H4 (cell line): ENCODE data around the gene EPHA6. TPM values are rescaled to one million over a fixed set of nuclear protein-coding genes. Genes with fewer than 3 reads are reported as not detected.

Experiments used
- DNase-seq: peaks from one replicate; pipeline ENCODE4 v3.0.0-alpha.2; 2015; ENCODE audit warnings: low spot score
- total RNA-seq: library from RNA; depleted of rRNA; stranded (reverse); fragments of >200 nt; shearing (Covaris generic); gene quantifications from 2 replicates; pipeline ENCODE4 v1.2.3, GENCODE V29; 2014

The EPHA6 gene
- total RNA-seq, 1 experiment from 2014 or later: 7.7 TPM

DNA sequence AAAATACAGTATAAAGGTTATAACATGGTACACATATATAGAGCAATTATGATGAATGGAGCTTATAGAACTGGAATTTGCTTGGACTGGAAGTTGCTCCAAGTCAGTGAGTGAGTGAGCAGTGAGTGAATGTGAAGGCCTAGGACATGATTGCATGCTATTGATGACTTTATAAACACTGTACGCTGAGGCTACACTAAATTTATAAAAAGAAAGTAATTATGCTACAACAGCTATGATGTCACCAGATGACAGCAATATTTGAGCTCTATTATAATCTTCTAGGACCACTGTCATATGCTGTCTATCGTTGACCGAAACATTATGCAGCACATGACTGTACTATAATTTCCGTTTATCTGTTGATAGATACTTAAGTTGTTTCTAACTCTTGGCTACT lies 463.3 kb downstream of the EPHA6 start:
- no peak for DNase-seq

DNA sequence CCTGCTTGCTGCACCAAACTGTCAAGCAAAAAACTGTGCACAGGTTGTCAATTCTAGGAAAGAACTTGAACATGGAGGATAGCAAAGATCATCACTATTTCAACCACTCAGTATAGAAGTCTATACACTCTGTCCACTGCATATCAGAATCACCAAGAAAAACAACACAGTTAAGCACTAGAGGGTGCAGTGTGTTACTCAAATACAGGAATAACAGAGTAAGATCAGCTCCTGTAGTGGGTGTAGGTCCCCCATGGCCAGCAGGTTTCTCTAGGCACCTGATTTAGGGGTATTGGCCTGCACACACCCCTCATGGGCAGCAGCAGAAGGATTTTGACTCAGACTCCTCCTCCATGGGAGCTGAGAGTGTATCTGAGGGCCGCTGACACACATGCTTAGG lies 464.1 kb downstream of the EPHA6 start:
- DNase-seq: no peak

DNA sequence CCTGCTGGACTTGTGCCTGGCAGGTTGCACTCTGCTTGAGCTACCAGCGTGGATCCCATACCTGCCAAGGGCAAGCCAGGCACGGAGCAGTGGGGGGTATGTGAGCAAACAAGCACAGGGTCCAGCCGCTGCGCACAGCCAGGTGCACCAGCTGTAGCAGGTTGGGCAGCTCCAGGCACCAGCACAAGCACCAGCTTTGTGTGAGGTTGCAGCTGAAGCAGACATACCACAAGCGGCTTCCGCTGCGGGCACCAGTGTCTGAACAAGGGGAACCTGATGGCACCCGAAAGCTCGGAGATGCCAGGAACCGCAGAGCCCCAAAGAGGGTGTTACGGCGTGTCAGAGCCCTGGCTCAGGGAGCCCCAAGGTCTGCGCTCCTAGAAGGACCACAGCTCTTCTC lies 477.5 kb downstream of the EPHA6 start:
- DNase-seq: no peak

DNA sequence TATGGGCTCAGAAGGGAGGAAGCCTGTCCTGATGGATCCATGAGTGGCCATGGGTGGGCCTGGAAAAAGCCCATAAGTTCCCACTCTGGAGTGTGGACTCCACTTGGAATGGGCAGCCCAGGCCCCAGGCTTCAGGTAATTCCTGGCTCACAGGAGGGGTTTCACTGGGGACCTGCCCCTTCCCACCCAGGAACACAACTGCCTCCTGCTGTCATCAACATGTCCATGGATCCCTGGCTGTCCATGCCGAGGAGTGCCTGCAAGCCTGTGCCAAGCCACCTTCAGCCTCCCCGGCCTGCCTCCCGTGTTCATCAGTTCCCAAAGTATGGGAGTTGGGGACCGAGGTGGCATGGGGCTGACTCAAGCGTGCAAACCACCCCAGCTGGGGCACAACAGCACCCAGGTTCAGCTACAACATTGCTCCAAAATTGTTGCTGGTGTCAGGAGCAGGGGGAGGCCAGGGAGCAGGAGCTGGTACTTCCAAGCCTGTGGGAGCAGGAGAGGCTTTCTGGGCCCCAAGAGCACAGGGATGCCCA lies 479.3 kb downstream of the EPHA6 start:
- no peak for DNase-seq

DNA sequence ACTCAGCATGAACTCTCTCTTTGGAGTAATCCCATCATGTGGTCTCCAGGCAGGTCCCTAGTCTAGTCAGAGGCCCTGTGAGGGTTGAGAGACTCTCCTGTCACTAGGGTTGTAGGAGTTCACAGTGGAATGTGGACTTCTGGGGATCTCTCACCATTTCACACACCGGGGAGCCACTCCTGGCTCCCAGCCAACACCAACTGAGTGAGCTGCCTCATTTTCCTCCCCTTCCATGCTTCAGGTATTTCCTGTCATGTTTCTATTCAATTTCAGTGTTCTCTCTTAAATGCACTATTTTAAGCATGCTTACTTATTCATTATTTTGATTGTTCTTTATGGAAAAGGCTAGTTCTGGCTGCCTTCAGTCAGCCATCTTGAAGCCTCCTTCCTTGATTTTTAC lies 482.6 kb downstream of the EPHA6 start:
- no peak for DNase-seq

DNA sequence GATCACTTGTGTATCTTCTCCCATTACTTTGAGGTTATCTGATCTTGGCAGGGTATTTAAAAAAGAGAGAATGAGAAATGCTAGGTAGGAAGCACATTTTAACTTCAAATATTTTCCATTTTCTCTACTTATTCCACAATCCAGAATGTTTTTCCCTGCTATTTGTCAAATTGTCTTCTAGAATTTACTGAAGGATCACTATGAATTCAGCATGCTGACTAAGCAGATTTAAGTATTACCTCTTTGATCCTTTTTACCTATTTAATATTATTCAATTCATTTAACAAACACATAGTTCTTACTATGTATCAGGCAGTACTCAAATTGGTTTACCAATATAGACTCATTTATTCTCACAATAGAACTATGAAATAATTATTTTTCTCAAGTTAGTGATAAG lies 486.7 kb downstream of the EPHA6 start:
- DNase-seq: no peak

DNA sequence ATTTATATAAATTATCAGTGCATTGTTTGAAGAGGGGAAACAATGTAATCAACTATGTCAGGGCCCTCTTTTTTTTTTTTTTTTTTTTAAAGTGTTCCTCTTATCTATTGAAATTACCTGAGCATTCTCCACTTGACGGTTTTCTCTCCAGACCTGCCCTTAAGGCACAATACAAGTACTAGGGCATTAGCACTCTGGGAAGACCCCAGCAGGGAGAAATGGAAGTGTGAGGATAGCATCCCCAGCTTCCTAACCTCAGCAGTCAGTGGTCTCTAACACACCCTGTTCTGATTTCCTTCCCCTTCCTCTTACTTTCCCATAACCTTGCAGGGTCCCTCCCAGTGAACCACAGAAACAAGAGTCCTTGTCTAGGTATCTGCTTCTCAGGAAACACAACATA lies 491.8 kb downstream of the EPHA6 start:
- no peak for DNase-seq

DNA sequence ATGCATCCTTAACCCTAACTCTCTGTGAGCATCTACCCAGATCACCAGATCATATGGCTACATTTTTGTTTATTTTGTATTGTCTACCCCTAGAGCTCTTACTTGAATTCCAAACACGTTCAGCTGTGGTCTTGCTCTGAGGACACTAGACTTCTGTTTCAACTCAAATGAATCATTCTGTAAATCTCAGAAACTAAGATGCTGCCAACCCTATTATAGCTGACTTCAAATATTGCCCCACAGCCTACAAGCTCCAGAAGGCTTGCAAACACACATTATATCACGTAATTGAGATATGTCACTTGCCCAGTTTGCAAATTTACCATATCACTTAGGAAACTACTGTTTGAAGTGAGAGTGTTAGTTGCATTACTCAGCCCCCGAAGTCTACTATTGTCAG lies 524.0 kb downstream of the EPHA6 start:
- no peak for DNase-seq

DNA sequence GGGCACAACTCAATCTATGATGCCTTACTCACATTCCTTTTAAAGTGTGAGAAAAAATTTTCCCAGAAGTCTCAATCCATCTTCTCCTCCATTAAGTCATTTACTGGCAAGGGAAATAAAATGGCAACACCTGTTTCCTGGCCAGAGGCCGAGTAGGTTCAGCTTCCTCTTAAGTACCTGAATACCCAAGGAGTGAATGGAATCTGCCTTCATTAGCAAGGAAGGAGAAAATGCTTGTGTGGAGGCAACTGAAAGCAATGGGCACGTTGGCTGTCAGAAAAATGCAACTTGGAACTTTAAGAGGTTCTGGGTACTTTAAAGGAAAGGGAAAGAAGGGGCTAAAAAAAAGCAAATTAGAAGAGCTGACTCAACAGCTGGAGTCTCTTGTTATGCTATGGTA lies 526.5 kb downstream of the EPHA6 start:
- DNase-seq: no peak

DNA sequence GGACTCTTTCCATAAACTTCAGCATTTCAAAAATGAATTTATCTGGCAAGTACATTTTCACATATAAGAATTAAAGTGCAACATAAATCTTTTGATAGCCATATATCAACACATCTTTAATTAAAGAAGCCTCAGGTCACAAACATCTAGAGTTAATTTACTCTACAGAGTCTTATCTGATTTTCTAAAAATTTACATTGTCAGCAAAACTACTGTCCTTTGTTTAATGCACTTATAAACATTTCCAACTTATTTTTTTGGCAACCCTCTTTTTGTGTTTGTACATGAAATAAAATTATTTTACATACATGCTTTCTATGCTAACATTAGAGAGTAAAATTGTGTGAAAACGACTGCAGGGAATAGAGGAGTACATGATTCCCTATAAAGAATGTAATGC lies 533.4 kb downstream of the EPHA6 start:
- DNase-seq: no peak

DNA sequence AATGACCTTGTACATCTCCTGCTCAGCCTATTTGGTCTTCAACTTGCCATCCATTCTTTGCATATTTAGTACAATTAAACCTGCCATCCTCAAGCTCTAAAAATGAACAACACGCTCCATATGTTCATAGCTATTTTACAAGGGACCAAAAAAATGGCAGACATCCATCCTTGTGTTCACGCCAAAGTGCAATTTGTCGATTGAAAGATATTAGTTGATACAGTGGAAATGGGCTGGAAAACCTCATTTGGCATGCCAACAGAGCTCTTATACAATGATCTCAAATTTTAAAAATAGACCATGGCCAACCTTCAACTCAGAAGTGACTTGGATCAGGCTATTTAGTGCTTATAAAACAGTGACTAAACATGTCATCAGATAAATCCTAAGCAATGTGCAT lies 536.6 kb downstream of the EPHA6 start:
- no peak for DNase-seq

DNA sequence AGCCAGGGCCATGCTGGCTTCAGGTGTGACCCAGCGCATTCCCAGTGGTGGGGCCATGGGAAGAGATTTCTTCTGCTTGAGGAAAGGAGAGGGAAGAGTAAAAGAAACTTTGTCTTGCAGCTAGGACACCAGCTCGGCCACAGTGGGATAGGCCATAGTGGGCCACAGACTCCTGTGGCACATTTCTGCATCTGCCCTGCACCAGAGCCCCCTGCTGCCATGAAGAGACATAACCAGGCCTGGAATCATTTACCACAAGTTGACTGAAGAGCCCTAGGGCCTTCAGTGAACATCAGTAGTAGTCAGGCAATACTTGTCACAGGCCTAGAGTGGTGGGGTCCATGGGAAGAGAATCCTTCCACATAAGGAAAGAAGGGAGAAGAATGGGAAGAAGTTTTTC lies 538.8 kb downstream of the EPHA6 start:
- no peak for DNase-seq

DNA sequence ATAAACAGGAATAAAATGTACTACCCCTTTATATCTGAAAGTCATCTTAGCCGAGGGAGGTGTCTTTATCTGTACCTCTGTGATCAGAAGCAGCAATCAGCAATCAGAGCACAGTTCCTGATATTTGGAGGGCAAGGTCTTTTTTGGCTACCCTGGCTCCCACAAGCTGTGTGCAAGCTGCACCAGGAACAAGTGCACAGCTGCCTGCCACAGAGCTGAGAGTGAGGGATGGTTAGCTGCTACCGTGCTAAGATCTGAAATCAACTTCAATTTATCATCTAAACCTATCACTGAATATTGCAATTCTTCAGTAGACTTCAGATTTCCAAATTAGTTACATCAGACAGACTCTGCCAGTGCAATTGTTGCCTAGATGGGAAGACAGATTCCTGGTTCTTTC lies 545.6 kb downstream of the EPHA6 start:
- DNase-seq: no peak

DNA sequence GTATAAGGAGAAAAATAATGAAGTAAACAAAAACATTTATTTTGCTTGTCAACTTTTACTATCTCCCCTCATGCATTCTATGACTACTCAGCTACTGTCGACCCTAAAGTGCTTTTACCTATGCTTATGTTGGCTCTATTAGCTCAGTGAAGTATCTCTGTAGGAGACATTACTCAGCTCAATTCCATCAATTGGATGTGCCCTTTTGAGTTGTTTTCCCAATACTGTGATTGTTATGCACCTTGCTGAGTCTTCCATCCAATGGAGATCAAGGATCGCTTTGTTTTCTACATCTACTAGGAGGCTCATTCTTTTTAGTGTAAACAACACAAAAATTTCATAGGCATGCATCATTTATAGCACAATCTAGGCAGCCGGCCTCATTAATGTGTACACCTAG lies 546.4 kb downstream of the EPHA6 start:
- no peak for DNase-seq

DNA sequence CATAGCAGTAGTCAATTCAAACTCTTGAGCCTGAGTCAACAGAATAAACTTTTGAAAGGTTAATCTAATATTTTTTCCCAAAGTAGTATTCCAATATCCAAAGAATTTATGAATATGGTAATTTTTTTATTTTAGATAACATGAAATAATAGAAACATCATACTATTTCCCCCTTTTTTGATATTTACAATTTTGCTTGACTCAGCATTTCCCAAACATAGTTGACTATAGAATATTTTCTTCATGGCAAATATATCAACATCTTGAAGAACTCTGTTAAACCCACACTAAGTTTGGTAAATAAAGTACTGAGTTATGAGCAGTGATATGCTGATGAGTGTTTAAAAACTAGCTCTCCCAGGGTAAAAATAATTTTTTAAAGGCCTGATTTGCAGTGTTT lies 570.2 kb downstream of the EPHA6 start:
- DNase-seq: no peak

DNA sequence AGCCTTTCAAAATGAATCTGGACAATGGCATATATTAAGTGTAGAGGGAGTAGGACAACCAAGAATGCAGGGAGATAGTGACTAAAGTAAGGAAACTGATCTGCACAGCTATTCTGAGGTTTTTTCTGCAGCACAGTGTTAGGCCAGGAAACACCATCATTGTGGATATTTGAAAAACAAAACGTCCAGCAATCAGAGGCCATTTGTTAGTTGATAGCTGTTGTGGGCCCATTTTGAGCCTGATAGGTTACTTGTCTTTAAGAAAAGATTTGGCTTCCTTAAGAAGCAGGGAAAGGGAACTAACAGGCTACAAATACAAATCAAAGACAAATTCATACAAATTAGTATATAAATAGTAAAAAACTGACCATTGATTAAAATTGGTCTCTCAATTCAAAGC lies 574.4 kb downstream of the EPHA6 start:
- no peak for DNase-seq

DNA sequence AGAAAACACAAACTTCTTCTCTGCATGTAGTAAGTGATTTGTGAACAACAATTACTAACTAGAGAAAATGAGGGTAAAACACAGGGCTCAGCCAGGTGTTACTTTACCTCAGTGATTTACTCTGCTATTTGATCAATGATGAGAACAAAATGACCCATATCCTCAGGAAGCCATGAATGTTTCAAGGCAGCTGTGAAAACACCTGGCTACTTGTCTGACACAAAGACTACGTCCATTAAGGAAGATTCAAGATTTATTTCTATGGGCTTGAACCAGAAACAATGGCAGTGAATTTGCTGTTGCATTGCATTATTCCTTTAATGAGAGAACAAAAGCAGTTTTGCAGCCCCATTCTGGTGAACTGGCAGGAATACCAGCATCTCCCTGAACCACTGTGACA lies 575.5 kb downstream of the EPHA6 start:
- no peak for DNase-seq

DNA sequence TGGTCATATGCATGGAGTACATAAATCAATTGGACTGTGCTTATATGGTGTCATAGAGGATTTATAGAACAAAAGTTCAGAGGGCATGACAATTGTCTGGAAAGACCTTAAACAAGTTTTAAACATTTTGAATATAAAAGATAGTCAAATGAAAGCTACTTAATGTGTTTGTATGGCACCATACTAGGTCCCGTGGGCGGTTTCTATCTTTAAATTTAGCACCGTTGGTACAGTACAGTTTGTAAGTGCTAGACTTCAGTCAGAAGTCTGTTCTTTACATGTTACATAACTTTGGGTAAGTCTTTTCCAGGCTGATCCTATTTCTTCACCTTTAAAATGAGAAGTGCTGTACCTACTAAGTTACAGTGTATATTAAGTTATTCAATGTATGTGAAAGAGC lies 576.8 kb downstream of the EPHA6 start:
- no peak for DNase-seq

DNA sequence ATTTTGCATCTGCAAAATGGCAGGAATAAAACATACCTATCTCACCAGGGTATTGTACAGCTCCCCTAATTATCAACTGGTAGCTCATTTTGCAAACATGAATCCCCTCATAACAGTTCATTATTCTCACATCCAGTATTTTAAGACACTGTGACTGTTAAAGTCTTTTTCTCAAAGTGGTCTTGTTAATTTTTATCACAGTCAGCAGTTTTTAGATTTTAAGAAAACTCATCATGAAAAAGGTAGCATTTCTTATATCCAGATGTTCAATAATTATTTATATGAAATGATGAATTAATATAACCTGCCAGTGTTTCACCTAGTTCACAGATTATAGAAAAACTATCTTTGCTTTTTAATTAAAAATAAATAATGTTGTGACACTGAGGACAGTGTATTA lies 595.2 kb downstream of the EPHA6 start:
- DNase-seq: no peak

DNA sequence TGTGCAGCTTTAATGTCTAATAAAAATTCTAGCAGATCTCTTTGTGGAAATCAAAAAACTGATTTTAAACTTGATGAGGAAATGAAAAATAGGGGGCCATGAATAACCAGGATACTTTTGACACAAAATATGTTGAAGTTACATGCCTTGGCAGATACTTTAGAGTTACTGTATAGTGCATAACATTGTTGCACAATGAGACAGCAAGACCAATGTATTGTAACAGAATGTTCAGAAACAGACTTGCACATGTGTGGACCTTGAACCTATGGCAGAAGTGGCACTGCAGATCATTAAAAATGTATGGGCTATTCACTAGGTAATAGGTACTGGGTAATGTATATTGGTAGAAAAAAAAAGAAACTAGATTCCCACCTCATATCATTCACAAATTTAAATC lies 607.2 kb downstream of the EPHA6 start:
- DNase-seq: no peak

DNA sequence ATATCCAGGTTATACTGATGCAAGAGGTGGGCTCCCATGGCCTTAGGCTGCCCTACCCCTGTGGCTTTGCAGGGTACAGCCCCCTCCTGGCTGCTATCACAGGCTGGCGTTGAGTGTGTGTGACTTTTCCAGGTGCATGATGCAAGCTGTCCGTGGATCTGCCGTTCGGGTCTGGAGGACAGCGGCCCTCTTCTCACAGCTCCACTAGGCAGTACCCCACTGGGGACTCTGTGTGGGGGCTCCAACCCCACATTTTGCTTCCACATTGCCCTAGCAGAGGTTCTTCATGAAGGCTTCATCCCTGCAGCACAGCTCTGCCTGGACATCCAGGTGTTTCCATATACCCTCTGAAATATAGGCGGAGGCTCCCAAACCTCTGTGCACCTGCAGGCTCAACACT lies 610.6 kb downstream of the EPHA6 start:
- DNase-seq: no peak

DNA sequence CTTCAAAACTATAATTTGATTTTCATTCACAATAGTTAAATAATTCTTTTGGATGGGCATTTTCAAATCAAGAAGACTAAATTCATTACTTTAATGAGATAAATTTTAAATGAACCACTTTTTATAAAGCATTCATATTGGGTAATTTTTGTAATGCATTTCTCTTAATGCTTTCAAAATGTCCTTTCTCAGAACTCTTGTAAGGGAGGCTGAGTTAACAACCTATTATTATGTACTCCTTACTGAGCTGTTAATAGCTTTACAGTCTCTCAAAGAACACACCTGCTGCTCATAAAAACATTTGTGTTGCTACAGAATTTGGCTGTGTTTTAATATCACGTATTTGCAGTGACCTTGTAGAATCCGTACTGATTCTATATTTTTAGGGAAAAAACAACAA lies 616.2 kb downstream of the EPHA6 start:
- no peak for DNase-seq

DNA sequence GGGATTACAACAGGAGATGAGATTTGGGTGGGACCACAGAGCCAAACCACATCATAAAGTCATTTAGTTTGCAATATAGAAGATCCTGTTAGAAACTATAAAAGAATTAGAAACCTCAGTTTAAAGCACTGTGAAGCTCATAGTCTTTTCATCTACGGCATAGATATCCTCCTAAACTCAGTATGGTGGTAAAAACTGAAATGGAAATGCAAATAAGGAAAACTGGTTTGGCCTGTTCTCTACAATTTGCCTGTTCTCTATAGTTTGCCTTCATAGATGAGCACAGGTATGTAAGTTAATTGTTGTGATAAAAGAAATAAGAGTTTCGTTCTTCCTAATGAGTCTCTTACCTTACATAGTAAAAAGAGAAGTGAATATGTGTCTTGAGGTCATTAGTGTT lies 618.5 kb downstream of the EPHA6 start:
- DNase-seq: no peak

DNA sequence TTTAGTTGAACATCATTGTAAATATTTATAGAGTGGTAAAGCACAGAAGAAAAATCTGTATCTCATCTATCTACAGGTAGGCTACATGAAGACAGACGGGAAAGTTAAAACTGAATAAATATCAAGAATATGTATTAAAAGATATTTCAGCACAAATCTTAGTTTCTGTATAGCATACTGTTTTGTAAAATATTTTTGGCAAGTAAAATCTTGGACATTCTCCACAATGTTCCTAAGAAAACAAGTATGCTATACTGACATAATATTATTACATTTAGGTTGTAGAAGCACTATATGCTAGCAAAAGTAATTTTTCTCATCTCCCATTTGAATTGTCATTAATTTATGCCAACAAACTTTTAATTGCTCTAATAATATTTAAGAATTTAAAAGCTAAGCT lies 623.7 kb downstream of the EPHA6 start:
- no peak for DNase-seq

DNA sequence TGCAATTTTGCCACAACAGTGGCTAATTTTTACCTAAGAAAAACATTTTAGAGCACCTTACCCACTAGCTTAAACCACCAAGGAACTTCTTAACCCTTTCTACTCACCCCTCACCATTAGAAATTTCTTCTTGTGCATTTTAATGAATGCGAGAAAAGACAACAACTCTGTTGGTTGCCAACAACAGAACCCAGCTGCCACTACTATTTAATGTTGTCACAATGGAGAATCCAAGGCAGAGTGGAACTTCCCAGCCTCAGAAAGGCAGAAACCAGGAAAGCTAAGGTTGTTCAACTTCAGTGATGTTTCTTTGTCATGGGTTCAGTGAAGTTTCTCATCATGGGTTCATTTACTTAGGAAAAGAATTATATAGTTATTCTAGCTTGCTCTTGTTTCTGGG lies 625.0 kb downstream of the EPHA6 start:
- no peak for DNase-seq
